Ramos (cell line): ENCODE results near the gene DAAM1.

Experiments
- in situ Hi-C: fragments of 300-500 bp; cut with MboI; formaldehyde crosslinking; loops from one replicate; pipeline ENCODE4 v1.14.3; 2022; ENCODE audit warnings: low sequenced_read_pairs; ENCODE audit not compliant: unreplicated experiment

Gene DAAM1

GRCh38 chr14:59333668-59334067, 145.2 kb downstream of the DAAM1 start:
- in situ Hi-C loops: no loop called here

GRCh38 chr14:59334253-59334652, 145.8 kb downstream of the DAAM1 start:
- in situ Hi-C loops: no loop called here

GRCh38 chr14:59336098-59336497, 147.6 kb downstream of the DAAM1 start:
- in situ Hi-C loops: no loop called here

GRCh38 chr14:59336706-59337105, 148.2 kb downstream of the DAAM1 start:
- in situ Hi-C loops: no loop called here

GRCh38 chr14:59337141-59337611, 148.7 kb downstream of the DAAM1 start:
- in situ Hi-C loops: no loop called here

GRCh38 chr14:59338761-59339160, 150.3 kb downstream of the DAAM1 start:
- in situ Hi-C loops: no loop called here

GRCh38 chr14:59339524-59340330, 151.3 kb downstream of the DAAM1 start:
- in situ Hi-C loops: no loop called here

GRCh38 chr14:59341858-59342477, 153.5 kb downstream of the DAAM1 start:
- in situ Hi-C loops: no loop called here

- in situ Hi-C loops: no loop called here
These were observed 154.3 kb downstream of the DAAM1 start for GRCh38 chr14:59342516-59343484.

GRCh38 chr14:59343585-59343984, 155.1 kb downstream of the DAAM1 start:
- in situ Hi-C loops: no loop called here

- in situ Hi-C loops: no loop called here
These were observed 155.5 kb downstream of the DAAM1 start for GRCh38 chr14:59344016-59344415.

- in situ Hi-C loops: no loop called here
These were observed 156.4 kb downstream of the DAAM1 start for GRCh38 chr14:59344691-59345455.

- in situ Hi-C loops: no loop called here
These were observed 157.9 kb downstream of the DAAM1 start for GRCh38 chr14:59346329-59346728.

- in situ Hi-C loops: no loop called here
These were observed 158.5 kb downstream of the DAAM1 start for GRCh38 chr14:59346796-59347510.

- in situ Hi-C loops: no loop called here
These were observed 159.0 kb downstream of the DAAM1 start for GRCh38 chr14:59347511-59347900.

- in situ Hi-C loops: no loop called here
These were observed 159.4 kb downstream of the DAAM1 start for GRCh38 chr14:59347915-59348314.

- in situ Hi-C loops: no loop called here
These were observed 160.8 kb downstream of the DAAM1 start for GRCh38 chr14:59349258-59349701.

GRCh38 chr14:59352961-59353360, 164.5 kb downstream of the DAAM1 start:
- in situ Hi-C loops: no loop called here

GRCh38 chr14:59354666-59355065, 166.2 kb downstream of the DAAM1 start:
- in situ Hi-C loops: no loop called here
